Heart right ventricle (tissue), 16 donors: ENCODE measurements around the gene MGAT5B. TPM values are rescaled to one million over a fixed set of nuclear protein-coding genes. Genes with fewer than 3 reads are reported as not detected.
"Not testable (repeated sequence)": the region's sequence is repeated elsewhere in the genome, so short reads cannot be mapped to it uniquely, and the experiment has no call there.

Source experiments
- ATAC-seq, 8 donors: fragments of 200-7000 bp; cut with Tn5 transposase; one replicate each; pipeline ENCODE4 v1.9.1; 2020; ENCODE audit warnings: mild to moderate bottlenecking in 8 of 8, moderate library complexity in 8 of 8, moderate number of reproducible peaks in 1 of 8
- DNase-seq, 2 donors: peaks; one replicate each; pipeline ENCODE4 v3.0.0-alpha.2; 2020
- H3K27ac ChIP-seq, 10 donors: fragments of 200-600 bp; sonication (generic) in 2 of 10; one replicate each; pipeline versions ENCODE4 v1.5.0 to v1.8.0; 2020 to 2022; ENCODE audit warnings: mild to moderate bottlenecking in 3 of 10
- H3K27me3 ChIP-seq, 7 donors: fragments of 200-600 bp; one replicate each; pipeline ENCODE4 v1.8.0; 2021 to 2022; ENCODE audit warnings: mild to moderate bottlenecking in 2 of 7
- H3K36me3 ChIP-seq, 9 donors: fragments of 200-600 bp; sonication (generic) in 1 of 9; one replicate each; pipeline versions ENCODE4 v1.5.0 to v1.8.0; 2020 to 2022; ENCODE audit warnings: mild to moderate bottlenecking in 2 of 9
- H3K4me1 ChIP-seq, 9 donors: fragments of 200-600 bp; sonication (generic) in 1 of 9; one replicate each; pipeline versions ENCODE4 v1.5.0 to v1.8.0; 2020 to 2022; ENCODE audit warnings: mild to moderate bottlenecking in 4 of 9
- H3K4me3 ChIP-seq, 10 donors: fragments of 200-600 bp; sonication (generic) in 2 of 10; one replicate each; pipeline versions ENCODE4 v1.5.0 to v1.8.0; 2020 to 2022; ENCODE audit warnings: mild to moderate bottlenecking in 7 of 10, moderate library complexity in 2 of 10
- H3K9me3 ChIP-seq, 11 donors: fragments of 200-600 bp in 10 of 11; sonication (generic) in 2 of 11; one replicate each; pipeline versions ENCODE4 v1.5.0 to v1.8.0; 2013 to 2022; ENCODE audit warnings: mild to moderate bottlenecking in 2 of 11, control low read depth in 1 of 11, moderate library complexity in 1 of 11
- CTCF ChIP-seq, 9 donors: fragments of 200-600 bp; sonication (generic) in 2 of 9; IDR thresholded peaks; one replicate each; pipeline versions ENCODE4 v1.5.0 to v1.8.0; 2021 to 2022; ENCODE audit warnings: antibody characterized with exemption in 9 of 9, mild to moderate bottlenecking in 5 of 9, moderate library complexity in 1 of 9
- WGBS, 2 donors: extraction: QIAGEN DNeasy Blood & Tissue Kit; methylation state at CpG; one replicate each; pipeline ENCODE4 v1.1.7; 2013; ENCODE audit warnings: inconsistent platforms in 1 of 2; 5-methylcytosine and 5-hydroxymethylcytosine counted together
- intact Hi-C, 10 donors: fragments of 100-400 bp; cut with DNase I; formaldehyde crosslinking; loops; one replicate each; pipeline versions ENCODE4 v1.11.1 to v1.14.2; 2022
- polyA plus RNA-seq, 2 donors: library from polyadenylated mRNA; stranded (reverse); fragments of 200-250 nt; gene quantifications; one replicate each; pipeline ENCODE4 v1.2.3, GENCODE V29; 2013
- total RNA-seq, 10 donors: library from RNA; stranded (reverse); fragmentation: NEBNext Ultra II Directional in 3 of 10; extraction: Animal tissue kit (Norgen Biotek cat#: 25700) in 3 of 10; gene quantifications; one replicate each; pipeline versions ENCODE4 v1.2.1 to v1.2.4, GENCODE V29; 2021 to 2023
- donor health status: Arrhythmogenic right ventricular cardiomyopathy.
- donor health status: ischemic (EF 13 %, LVEDD 7.1; RV severe dilation, severe dysfunction).
- donor health status: healthy with polysubstance abuse.
- donor health status: DM: no; HTN: yes; CAD: no.
- donor health status: DM: no; HTN: no; CAD: no.
- donor health status: ischemic (EF 25% LVEDD 6.9; RV normal size, moderate dysfunction).
- donor health status: ischemic (EF 25% LVEDD 5.7; RV mildly dilated, moderate dysfunction).
- donor health status: healthy.
- donor health status: DM: yes; HTN: yes; CAD: no.
- donor health status: Ischemic cardiomyopathy.
- donor health status: ischemic (EF 35%, LVEDD 5.7; RV mildly dilated, moderate dysfunction).
- donor health status: nonischemic (EF 11% LVEDD 7.7; RV severe dilation, severe dysfunction).
- donor health status: DM: yes; HTN: yes; CAD: no.
- donor health status: PGD.
- donor health status: ischemic (EF 29% LVEDD 5.4; RV normal size, mild dysfunction).
- donor health status: nonischemic (EF 23%, LVEDD 6.1; RV moderate dilation, normal function).

Gene MGAT5B
- total and polyA plus RNA-seq, 12 donors: 0.09 to 0.29 (median 0.13) TPM; not detected in 8

GRCh38 chr17:76967762-76968161 is 99.6 kb downstream of the MGAT5B start:
- intact Hi-C loops: no loop called here
- TF ChIP-seq CTCF (IDR thresholded peaks at IDR 0.05): no peak
- no peak overlapping the region for H3K27ac ChIP-seq
- no peaks in the 10 kb centered on the region for H3K9me3 ChIP-seq
- H3K4me3 ChIP-seq: no peak overlapping the region
- peaks cover 2 to 16% (median 12%) of the 10 kb centered on the region in 9 donors for H3K4me1 ChIP-seq
- 96 to 97% methylated on average over 4 of the region's 4 CpGs for WGBS, 2 donors
- ATAC-seq (no peak), DNase-seq (no peak)
- H3K27me3 ChIP-seq: peaks cover 8 to 75% (median 60%) of the 10 kb centered on the region in 7 donors
- no peaks in the 10 kb centered on the region for H3K36me3 ChIP-seq

GRCh38 chr17:76968707-76969597 is 100.7 kb downstream of the MGAT5B start:
- Histone ChIP-seq H3K36me3 (no peaks in the 10 kb centered on the region), H3K27ac (no peak overlapping the region), H3K4me3 (peak overlapping the region; percentile 9 to 51 (median 38)), H3K4me1 (peaks cover 2 to 16% (median 12%) of the 10 kb centered on the region in 9 donors), H3K27me3 (peaks cover 8 to 66% (median 51%) of the 10 kb centered on the region in 7 donors), H3K9me3 (no peaks in the 10 kb centered on the region)
- no peak for TF ChIP-seq CTCF (IDR thresholded peaks at IDR 0.05)
- DNase-seq (no peak), ATAC-seq (peak in 2 of 8 donors; percentile 24 to 35)
- 4 to 5% methylated on average over 45 of the region's 45 CpGs for WGBS, 2 donors
- intact Hi-C loops: no loop called here

- ATAC-seq (peak in 6 of 8 donors; percentile 33 to 65 (median 54)), DNase-seq (no peak)
- intact Hi-C loops: no loop called here
- Histone ChIP-seq H3K27ac (no peak overlapping the region), H3K4me3 (peak overlapping the region in 8 of 10 donors; percentile 16 to 51 (median 40)), H3K36me3 (no peaks in the 10 kb centered on the region), H3K27me3 (peaks cover 8 to 61% (median 49%) of the 10 kb centered on the region in 7 donors), H3K4me1 (peaks cover 2 to 16% (median 12%) of the 10 kb centered on the region in 9 donors), H3K9me3 (no peaks in the 10 kb centered on the region)
- 4% methylated on average over 13 of the region's 13 CpGs for WGBS, 2 donors
- TF ChIP-seq CTCF (IDR thresholded peaks at IDR 0.05): no peak
These were observed 101.5 kb downstream of the MGAT5B start for GRCh38 chr17:76969598-76970172.

- H3K27ac ChIP-seq, H3K36me3 ChIP-seq, H3K4me3 ChIP-seq, ATAC-seq, DNase-seq, H3K9me3 ChIP-seq, intact Hi-C loops: not testable (repeated sequence)
- Histone ChIP-seq H3K27me3 (peaks cover 8 to 55% (median 47%) of the 10 kb centered on the region in 7 donors), H3K4me1 (peaks cover 2 to 16% (median 12%) of the 10 kb centered on the region in 9 donors)
- WGBS, 2 donors: 84 to 94% methylated on average over 5 of the region's 5 CpGs
These were observed 102.0 kb downstream of the MGAT5B start for GRCh38 chr17:76970228-76970627.
